ENCODE measurements around the gene TPRG1.

The TPRG1 gene

GRCh38 chr3:189288348-189289235 is 116.8 kb downstream of the TPRG1 start:
- Mint-ChIP-seq H3K27me3 (ENCODE audit: low read depth) (no peaks in the 10 kb centered on the region), H3K27ac (peak overlapping the region; percentile 71), H3K4me3 (peak overlapping the region; percentile 65), H3K9me3 (peaks cover 4% of the 10 kb centered on the region), H3K36me3 (ENCODE audit: low read depth) (peaks cover 6% of the 10 kb centered on the region), H3K4me1 (ENCODE audit: low read depth) (peaks cover 44% of the 10 kb centered on the region)
- no peak for DNase-seq (ENCODE audit: low spot score)

- no peak for DNase-seq (ENCODE audit: low spot score)
- H3K27ac Mint-ChIP-seq: peak overlapping the region; percentile 19
Measured at GRCh38 chr3:189289251-189289650, 117.5 kb downstream of the TPRG1 start.

GRCh38 chr3:189292667-189293484 is 121.1 kb downstream of the TPRG1 start:
- Mint-ChIP-seq H3K9me3 (peaks cover 4% of the 10 kb centered on the region), H3K4me1 (ENCODE audit: low read depth) (peaks cover 56% of the 10 kb centered on the region), H3K4me3 (no peak overlapping the region), H3K27me3 (ENCODE audit: low read depth) (no peaks in the 10 kb centered on the region), H3K27ac (no peak overlapping the region), H3K36me3 (ENCODE audit: low read depth) (peaks cover 7% of the 10 kb centered on the region)
- no peak for DNase-seq (ENCODE audit: low spot score)

More at GRCh38 chr3:189289251-189289650, 117.5 kb downstream of the TPRG1 start:
- no peaks in the 10 kb centered on the region for H3K27me3 Mint-ChIP-seq (ENCODE audit: low read depth)
- H3K9me3 Mint-ChIP-seq: peaks cover 4% of the 10 kb centered on the region
- peaks cover 6% of the 10 kb centered on the region for H3K36me3 Mint-ChIP-seq (ENCODE audit: low read depth)
- H3K4me3 Mint-ChIP-seq: peak overlapping the region; percentile 65
- H3K4me1 Mint-ChIP-seq (ENCODE audit: low read depth): peaks cover 48% of the 10 kb centered on the region

GRCh38 chr3:189294649-189295048 is 122.9 kb downstream of the TPRG1 start:
- DNase-seq (ENCODE audit: low spot score): no peak
- no peak overlapping the region for H3K4me3 Mint-ChIP-seq
- peaks cover 12% of the 10 kb centered on the region for H3K36me3 Mint-ChIP-seq (ENCODE audit: low read depth)
- H3K9me3 Mint-ChIP-seq: peaks cover 4% of the 10 kb centered on the region
- H3K4me1 Mint-ChIP-seq (ENCODE audit: low read depth): peaks cover 56% of the 10 kb centered on the region
- no peaks in the 10 kb centered on the region for H3K27me3 Mint-ChIP-seq (ENCODE audit: low read depth)
- H3K27ac Mint-ChIP-seq: no peak overlapping the region

- Mint-ChIP-seq H3K4me3 (no peak overlapping the region), H3K4me1 (ENCODE audit: low read depth) (peaks cover 59% of the 10 kb centered on the region), H3K27ac (no peak overlapping the region), H3K36me3 (ENCODE audit: low read depth) (peaks cover 16% of the 10 kb centered on the region), H3K27me3 (ENCODE audit: low read depth) (no peaks in the 10 kb centered on the region), H3K9me3 (peaks cover 4% of the 10 kb centered on the region)
- no peak for DNase-seq (ENCODE audit: low spot score)
Measured at GRCh38 chr3:189295089-189295488, 123.3 kb downstream of the TPRG1 start.

GRCh38 chr3:189297932-189298331 is 126.2 kb downstream of the TPRG1 start:
- no peak for DNase-seq (ENCODE audit: low spot score)
- Mint-ChIP-seq H3K27ac (peak overlapping the region; percentile 13), H3K4me1 (ENCODE audit: low read depth) (peaks cover 72% of the 10 kb centered on the region), H3K36me3 (ENCODE audit: low read depth) (peaks cover 18% of the 10 kb centered on the region), H3K4me3 (no peak overlapping the region), H3K9me3 (no peaks in the 10 kb centered on the region), H3K27me3 (ENCODE audit: low read depth) (no peaks in the 10 kb centered on the region)

GRCh38 chr3:189298469-189299375 is 127.0 kb downstream of the TPRG1 start:
- Mint-ChIP-seq H3K27me3 (ENCODE audit: low read depth) (no peaks in the 10 kb centered on the region), H3K4me1 (ENCODE audit: low read depth) (peaks cover 67% of the 10 kb centered on the region), H3K9me3 (peaks cover 2% of the 10 kb centered on the region), H3K27ac (peak overlapping the region; percentile 79), H3K4me3 (peak overlapping the region; percentile 56), H3K36me3 (ENCODE audit: low read depth) (peaks cover 19% of the 10 kb centered on the region)
- DNase-seq (ENCODE audit: low spot score): peak; percentile 51

- peak overlapping the region; percentile 47 for H3K27ac Mint-ChIP-seq
- H3K4me3 Mint-ChIP-seq: peak overlapping the region; percentile 16
- DNase-seq (ENCODE audit: low spot score): no peak
- peaks cover 5% of the 10 kb centered on the region for H3K9me3 Mint-ChIP-seq
- no peaks in the 10 kb centered on the region for H3K27me3 Mint-ChIP-seq (ENCODE audit: low read depth)
- peaks cover 23% of the 10 kb centered on the region for H3K36me3 Mint-ChIP-seq (ENCODE audit: low read depth)
- peaks cover 72% of the 10 kb centered on the region for H3K4me1 Mint-ChIP-seq (ENCODE audit: low read depth)
Measured at GRCh38 chr3:189300345-189300744, 128.6 kb downstream of the TPRG1 start.

GRCh38 chr3:189301479-189301878 is 129.7 kb downstream of the TPRG1 start:
- Mint-ChIP-seq H3K4me3 (no peak overlapping the region), H3K36me3 (ENCODE audit: low read depth) (peaks cover 19% of the 10 kb centered on the region), H3K27me3 (ENCODE audit: low read depth) (no peaks in the 10 kb centered on the region), H3K27ac (no peak overlapping the region), H3K4me1 (ENCODE audit: low read depth) (peaks cover 74% of the 10 kb centered on the region), H3K9me3 (peaks cover 5% of the 10 kb centered on the region)
- DNase-seq (ENCODE audit: low spot score): no peak

- H3K4me1 Mint-ChIP-seq (ENCODE audit: low read depth): peaks cover 78% of the 10 kb centered on the region
- no peak for DNase-seq (ENCODE audit: low spot score)
- peak overlapping the region; percentile 71 for H3K4me3 Mint-ChIP-seq
- peak overlapping the region; percentile 93 for H3K27ac Mint-ChIP-seq
- H3K27me3 Mint-ChIP-seq (ENCODE audit: low read depth): no peaks in the 10 kb centered on the region
- H3K36me3 Mint-ChIP-seq (ENCODE audit: low read depth): peaks cover 20% of the 10 kb centered on the region
- peaks cover 5% of the 10 kb centered on the region for H3K9me3 Mint-ChIP-seq
Measured at GRCh38 chr3:189303584-189303983, 131.8 kb downstream of the TPRG1 start.

GRCh38 chr3:189304465-189305351 is 132.9 kb downstream of the TPRG1 start:
- peak; percentile 41 for DNase-seq (ENCODE audit: low spot score)
- H3K27ac Mint-ChIP-seq: peak overlapping the region; percentile 93
- H3K4me1 Mint-ChIP-seq (ENCODE audit: low read depth): peaks cover 71% of the 10 kb centered on the region
- peaks cover 5% of the 10 kb centered on the region for H3K9me3 Mint-ChIP-seq
- H3K27me3 Mint-ChIP-seq (ENCODE audit: low read depth): no peaks in the 10 kb centered on the region
- peak overlapping the region; percentile 71 for H3K4me3 Mint-ChIP-seq
- peaks cover 18% of the 10 kb centered on the region for H3K36me3 Mint-ChIP-seq (ENCODE audit: low read depth)

GRCh38 chr3:189305412-189305811 is 133.6 kb downstream of the TPRG1 start:
- peak; percentile 25 for DNase-seq (ENCODE audit: low spot score)
- H3K36me3 Mint-ChIP-seq (ENCODE audit: low read depth): peaks cover 21% of the 10 kb centered on the region
- H3K9me3 Mint-ChIP-seq: peaks cover 5% of the 10 kb centered on the region
- H3K27me3 Mint-ChIP-seq (ENCODE audit: low read depth): no peaks in the 10 kb centered on the region
- peak overlapping the region; percentile 93 for H3K27ac Mint-ChIP-seq
- H3K4me3 Mint-ChIP-seq: peak overlapping the region; percentile 71
- H3K4me1 Mint-ChIP-seq (ENCODE audit: low read depth): peaks cover 69% of the 10 kb centered on the region

Measured in T-helper 2 cell treated with Interferon-gamma antibody and Interleukin-4, amounts not matched to agents 5 μg/mL and 100 μg/mL, for 36 hours (primary cell).